GM19351 (cell line): Measurements from ENCODE around the gene HMG20A.
"Not testable (repeated sequence)": the region's sequence is repeated elsewhere in the genome, so short reads cannot be mapped to it uniquely, and the experiment has no call there.

Experiments used
- ATAC-seq: cut with Tn5 transposase; IDR thresholded peaks from one replicate; pipeline ENCODE4 v1.9.1; 2021; ENCODE audit warnings: mild to moderate bottlenecking, moderate library complexity; ENCODE audit not compliant: unreplicated experiment

HMG20A gene

DNA sequence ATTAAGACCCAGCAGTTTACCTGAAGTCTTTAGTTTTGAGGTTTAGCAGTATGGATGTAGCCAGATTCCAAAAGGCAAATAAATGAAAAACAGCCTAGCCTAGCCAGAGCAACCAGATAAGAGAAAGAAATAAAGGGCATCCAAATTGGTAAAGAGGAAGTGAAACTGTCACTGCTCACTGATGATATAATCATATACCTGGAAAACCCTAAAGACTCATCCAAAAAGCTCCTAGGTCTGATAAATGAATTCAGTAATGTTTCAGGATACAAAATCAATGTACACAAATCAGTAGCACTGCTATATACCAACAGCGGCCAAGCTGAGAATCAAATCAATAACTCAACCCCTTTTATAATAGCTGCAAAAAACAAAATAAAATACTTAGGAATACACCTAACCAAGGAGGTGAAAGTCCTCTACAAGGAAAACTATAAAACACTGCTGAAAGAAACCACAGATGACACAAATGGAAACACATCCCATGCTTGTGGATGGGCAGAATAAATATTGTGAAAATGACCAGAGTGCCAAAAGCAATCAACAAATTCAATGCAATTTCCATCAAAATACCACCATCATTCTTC, 14.4 kb upstream of the HMG20A start:
- ATAC-seq = not testable (repeated sequence)

DNA sequence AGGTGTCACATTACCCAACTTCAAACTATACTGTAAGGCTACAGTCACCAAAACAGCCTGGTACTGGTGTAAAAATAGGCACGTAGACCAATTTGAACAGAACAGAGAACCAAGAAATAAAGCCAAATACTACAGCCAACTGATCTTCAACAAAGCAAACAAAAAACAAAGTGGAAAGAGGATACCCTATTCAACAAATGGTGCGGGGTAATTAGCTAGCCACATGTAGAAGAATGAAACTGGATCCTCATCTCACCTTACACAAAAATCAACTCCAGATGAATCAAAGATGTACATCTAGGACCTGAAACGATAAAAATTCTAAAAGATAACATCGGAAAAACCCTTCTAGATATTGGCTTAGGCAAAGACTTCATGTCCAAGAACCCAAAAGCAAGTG, 13.8 kb upstream of the HMG20A start:
- ATAC-seq = no peak

DNA sequence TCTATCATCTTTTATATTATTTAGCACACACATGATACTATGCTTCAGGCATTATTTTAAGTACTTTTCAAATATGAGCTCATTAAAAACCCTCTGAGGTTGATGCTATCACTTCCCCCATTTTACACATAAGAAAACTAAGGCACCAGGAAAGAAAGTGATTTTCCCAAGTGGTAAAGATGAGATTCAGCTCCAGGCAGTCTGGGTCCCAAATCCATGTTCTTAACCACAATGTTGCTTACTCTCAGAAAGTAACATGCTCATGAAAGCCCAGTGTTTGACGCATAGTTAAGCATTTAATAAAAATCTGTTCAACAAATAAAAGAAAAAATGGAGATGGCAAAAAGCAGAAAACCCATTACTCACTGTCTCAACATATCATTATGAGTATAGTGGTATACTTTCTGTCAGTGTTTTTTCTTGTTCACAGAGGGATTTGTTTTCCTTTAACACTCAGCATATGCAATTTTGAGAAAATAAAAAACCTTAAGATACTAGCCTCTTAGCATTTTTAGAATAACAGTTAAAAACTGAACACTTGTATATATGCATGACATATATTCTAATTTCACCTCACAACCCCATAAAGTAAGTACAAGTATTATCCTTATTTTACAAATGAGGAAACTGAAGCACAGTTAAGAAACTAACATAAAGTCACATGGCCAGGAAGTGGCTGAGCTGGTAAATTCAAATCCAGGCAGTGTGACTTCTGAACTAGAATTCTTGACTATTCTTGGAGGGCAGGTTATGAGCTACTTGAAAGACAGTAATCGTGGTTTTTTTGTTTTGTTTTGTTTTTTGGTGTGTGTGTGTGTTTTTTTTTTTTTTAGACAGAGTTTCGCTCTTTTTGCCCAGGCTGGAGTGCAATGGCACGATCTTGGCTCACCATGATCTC, 11.2 kb upstream of the HMG20A start:
- peak; percentile 80 for ATAC-seq

DNA sequence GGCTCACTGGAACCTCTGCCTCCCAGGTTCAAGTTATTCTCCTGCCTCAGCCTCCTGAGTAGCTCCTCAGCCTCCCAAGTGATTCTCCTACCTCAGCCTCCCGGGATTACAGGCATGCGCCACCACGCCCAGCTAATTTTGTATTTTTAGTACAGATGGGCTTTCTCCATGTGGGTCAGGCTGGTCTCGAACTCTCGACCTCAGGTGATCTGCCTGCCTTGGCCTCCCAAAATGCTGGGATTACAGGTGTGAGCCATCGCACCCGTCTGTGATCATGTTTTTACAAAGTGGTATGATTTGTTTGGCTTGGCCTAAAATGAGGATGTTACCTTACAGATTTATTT, 10.6 kb upstream of the HMG20A start:
- ATAC-seq = not testable (repeated sequence)

DNA sequence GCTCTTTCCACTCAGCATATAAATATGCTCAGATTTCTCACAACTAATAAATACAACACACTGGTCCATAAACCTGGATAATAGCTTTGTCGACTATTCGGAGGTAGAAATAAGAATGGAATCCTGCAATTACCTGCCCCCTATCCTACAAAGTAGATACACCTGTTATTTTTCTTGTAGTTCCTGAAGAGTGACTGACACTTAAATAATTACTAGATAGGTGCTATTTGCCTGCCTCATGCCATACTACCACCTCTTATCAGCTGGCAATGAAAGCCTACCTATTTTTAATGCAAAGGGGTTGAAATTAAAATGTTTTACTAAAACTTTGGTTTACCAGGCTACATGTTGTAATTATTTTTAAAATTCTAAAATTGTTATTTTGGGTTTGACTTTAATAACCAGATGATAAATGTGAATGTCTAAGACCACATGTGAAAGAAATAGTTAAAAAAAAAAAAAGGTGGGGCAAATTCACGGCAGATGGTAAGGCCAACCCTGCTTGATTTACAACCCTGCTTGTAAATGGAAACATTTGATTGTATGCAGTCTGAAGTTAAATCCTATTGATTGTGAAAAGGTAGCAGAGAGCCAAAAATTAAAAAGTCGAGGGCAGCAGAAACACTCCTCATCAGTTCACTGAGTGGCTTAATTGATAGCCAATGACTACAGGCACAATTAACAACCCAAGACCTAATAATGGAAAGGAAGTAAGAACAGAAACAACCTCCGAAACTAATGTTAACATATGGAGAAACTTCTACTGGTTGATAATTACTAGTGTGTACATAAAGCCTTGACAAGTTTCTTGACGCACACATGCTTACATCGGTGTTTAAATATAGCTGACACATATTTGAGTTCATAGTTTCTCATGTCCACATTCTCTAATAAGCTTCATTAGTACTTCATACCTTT, 9.7 kb upstream of the HMG20A start:
- ATAC-seq = no peak

DNA sequence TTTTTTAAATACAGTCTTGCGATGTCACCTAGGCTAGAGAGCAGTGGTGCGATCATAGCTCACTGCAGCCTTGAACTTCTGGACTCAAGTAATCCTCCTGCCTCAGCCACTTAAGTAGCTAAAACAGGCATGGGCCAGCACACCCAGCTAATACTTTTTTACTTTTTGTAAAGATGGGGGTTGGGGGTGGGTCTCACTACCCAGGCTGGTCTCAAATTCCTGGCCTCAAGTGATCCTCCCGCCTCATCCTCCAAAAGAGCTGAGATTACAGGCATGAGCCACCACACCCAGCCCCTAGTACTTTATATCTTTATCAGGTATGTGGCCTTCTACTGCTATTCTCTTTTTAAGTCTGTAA, 9.1 kb upstream of the HMG20A start:
- ATAC-seq = no peak

DNA sequence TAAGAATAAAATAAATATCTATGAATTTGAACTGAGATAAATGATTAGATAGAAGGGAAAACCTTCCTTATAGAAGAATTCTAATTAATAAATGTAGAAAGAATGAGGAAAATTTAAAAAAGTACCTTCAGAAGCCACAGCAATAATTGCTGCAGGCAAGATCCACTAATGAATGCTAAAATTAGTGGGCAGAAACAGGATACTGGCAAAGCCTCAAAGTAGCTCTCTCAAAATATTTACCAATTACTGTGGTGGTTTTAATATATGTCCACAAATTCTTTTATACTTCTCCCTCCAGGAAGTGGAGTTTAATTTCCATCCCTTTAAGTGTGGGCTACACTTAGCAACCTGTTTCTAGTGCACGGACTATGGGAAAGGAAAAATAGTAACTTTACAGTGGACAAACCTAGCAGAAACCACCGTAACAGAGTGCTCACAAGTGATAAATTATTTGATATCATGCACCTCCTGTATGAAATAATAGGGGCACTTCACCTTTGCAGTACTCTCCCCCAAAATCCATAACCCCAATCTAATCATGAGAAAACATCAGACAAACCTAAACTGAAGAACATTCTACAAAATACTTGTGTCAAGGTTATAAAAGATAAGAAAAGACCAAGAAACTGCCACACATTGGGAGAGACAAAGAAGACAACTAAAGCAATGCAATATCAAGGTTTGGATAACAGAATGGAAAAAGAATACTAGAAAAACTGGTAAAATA, 7.6 kb upstream of the HMG20A start:
- ATAC-seq = no peak

DNA sequence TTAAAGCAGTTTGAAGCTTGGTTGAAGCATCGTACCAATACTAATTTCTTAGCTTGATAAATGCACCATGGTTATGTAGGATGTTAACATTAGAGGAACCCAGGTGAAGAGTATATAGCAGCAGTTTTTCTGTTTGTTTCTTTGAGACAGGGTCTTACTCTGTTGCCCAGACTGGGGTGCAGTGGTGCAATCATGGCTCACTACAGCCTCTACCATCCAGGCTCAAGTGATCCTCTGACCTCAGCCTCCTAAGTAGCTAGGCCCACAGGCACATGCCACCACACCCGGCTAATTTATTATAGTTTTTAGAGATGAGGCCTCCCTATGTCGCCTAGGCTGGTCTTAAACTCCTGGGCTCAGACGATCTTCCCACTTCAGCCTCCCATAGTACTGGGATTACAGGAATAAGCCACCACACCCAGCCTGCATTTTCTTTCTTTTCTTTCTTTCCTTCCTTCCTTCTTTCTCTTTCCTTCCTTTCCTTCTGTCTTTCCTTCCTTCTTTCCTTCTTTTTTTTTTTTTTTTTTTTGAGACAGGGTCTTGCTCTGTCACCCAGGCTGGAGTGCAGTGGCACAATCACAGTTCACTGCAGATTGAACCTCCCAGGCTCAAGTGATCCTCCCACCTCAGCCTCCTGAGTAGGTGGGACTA, 6.9 kb upstream of the HMG20A start:
- no peak for ATAC-seq

DNA sequence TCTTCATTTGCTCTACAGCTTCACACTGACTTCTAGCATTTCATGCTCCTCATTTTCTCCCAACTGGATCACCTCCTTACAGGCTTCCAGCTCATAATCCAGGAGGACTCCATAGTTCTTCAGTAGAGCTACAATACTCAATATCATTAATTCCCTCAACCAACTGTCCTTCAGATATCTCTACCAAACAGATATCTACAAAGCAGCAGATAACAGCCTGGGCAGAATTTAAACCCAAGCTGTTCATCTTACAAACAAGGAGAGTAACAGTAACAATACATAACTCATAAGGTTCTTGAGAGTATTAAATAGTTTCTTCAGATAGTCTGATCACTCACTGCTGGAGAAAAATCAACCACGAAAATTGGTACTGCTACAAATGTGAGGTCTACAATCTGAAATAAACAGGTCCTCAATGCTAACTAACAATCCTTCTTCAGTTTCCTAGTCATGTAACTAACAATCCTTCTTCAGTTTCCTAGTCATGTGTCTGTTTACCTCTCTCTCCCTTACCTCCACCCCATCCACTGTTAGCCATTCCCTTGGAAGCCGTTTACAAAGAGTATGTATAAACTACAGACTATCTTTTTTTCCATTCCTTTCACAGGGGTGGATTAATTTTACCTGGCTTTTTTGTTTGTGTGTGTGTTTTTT, 5.8 kb upstream of the HMG20A start:
- no peak for ATAC-seq

DNA sequence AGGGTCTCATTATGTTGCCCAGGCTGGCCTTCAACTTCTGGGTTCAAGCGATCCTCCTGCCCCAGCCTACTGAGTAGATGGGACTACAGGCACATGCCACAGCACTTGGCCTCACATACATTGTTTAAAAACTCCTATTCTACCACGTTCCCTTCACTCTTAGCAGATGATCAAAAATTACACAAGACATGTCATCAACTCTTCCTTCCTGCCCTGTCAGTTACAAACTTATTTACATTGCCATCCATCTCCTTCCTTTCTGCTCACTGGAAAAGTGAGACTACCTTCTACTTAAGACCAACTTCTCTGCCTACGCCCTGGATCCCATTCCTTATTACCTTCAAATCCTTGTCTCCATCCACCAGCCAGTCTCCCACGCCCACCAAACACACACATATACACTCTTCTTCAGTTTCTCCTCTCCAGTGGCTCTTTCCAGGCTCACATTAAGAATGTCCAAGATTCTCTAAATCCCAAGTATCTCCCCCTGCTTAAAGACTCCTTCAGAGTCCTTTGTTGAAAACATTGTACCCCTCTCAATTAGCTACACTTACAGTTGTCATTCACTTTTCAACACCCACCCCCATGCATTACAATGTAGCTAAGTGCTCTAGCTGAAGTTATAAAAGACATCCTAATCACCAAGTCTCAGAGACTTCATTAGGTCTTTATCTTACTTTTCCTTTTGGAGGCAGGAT, 5.1 kb upstream of the HMG20A start:
- ATAC-seq = no peak

DNA sequence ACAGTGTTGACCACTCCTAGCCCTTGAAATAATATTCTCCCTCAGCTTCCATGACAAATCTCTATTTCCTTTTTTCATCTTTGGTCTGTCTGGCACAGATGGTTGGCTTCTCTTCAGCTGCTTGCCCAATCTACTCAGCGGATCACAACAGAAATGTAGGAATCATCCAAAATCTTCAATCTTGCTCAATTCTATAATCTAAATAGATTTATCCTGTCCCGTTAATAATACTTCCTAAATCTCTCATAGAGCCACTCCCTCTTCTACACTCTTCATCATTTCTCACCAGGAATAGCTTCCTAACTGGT, 4.6 kb upstream of the HMG20A start:
- no peak for ATAC-seq

DNA sequence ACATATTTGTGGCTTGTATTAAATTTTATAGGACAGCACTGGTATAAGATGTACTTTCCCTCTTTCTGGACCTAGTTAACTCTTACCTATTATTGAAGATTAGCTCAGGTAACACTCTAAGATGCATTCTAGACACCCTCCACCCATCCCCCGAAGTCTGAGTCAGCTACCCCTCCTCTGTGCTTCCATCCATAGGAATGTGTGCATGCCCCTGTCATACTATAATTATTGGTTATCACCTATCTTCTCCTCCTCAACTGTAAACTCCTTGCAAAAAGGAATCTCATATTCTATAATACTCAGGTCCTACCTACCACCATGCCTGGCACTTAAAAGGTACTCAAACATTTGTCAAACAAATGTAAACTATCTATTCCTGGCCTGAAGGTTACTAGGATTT, 3.7 kb upstream of the HMG20A start:
- ATAC-seq = no peak

DNA sequence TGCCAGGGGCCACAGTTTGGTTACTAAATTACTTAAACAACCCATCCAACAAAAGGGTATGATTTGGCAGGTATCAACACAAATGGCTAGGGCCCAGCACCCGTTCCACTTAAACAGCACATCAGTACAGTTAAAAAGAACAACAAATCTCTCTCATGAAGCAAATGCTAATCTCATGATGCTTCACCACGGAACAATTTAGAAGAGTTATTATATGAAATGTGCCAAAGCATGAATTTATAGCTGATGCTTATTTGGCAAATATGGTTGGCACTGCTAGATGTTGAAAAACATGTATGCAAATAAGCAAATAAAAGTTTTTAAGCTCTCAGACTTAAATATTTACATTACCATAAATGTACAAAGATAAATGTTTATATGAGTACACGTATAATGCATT, 3.1 kb upstream of the HMG20A start:
- no peak for ATAC-seq

DNA sequence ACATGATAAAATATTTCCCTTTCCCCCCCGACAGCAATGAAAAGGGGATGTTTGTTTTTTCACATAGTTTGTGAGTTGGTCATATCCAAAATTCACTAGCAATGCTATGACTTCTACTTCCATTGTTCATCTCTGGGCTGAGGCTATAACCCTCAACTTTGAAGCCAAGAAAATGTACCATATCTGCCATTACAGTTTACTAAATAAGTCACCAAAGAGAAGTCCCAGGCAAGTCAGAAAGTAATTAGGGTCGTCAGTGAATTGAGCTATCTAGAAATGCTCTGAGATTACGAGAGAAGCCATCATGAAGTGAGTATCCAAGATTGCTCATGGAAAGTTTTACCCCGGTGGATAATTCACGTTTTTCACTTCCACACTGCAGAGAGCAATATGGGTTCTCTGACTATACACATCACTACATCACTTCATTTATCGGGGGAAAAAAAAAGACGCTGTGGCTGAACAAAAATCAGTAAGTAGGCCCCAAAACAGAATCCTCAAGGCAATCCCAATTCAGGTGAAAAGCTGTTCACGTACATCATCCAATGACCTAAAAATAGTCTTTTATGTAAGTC, 2.2 kb upstream of the HMG20A start:
- ATAC-seq = no peak

DNA sequence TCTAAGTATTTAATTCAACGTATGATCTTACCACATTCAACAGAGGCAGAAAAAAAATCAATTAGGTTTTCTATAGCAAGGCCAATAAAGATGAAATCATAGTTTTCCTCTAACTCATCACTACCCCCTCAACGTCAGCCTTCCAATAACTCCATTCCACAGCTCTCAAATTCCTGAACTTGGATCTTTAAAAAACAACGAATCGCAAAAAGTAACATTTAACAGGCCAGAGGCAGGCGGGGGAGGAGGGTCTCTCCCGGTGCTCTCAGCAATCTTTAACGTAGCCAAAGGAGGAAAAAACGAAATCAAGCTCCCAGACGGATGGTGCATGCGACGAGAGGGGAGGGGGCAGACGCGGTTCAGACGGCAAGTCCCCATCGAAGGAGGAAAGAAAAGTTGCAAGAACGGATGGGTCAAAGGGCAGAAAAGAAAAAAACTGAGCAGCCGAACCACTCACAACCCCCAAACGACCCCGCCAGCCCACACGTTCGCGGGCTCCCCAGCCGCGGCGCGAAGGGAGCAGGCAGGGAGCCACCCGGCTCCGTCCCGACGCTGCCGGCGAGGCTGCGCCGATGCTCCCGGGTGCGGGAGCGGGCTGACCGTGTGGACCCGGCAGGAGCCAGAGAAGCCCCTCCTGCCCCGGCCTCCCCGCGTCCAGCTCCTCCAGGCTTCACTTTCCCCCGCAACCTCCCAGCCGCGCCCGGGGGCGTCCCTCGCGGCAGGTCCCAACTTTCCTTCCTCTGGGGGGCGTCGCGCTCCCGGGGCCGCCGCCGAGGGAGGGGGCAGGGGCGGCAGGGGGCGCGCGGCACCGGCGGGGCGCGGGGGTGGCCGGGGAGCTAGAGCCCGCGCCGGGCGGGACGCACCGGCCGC, 1.5 kb upstream of the HMG20A start:
- ATAC-seq = peak; percentile 10

DNA sequence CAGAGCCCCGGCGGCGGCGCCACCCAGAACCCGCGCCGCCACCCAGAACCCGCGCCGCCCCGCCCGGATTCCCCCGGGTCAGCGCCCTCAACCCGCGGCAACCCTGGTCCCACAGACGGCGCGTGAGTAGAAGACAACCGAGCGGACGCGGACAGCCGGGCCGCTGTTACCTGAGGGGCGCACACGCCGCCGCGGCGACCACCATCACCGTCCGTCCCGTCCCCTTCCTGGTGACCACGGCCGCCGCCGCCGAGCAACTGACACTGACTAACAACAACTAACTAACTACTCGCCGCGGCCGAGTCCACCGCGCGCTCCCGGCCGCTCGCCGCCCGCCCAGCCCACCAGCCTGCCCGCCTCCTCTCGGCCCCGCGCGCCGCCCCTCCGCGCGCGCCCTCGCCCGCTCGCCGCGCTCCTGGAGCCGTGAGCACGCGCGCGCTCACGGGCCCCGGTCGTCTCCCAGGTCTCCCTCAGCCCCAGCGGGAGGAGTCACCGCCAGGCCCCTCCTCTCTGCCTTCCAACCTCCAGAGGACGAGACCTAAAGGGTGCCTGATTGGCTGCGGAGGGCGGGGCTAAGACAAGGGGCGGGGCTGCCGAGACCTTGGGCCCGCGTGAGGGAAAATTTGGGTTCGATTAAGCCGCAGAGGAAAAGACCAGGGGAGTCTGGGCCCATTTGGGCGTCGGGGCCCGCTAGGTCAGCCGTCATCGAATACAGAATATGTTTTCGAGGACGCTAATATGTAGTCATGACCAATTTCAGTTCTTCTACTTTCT, 665 bp upstream of the HMG20A start, which contains the start of gene PEAK1:
Gene PEAK1 (minus strand): TSS at position 269 of the 774 bp plus-strand sequence. CDS start 238,178 bp downstream, outside the sequence.
- peak; percentile 91 for ATAC-seq

DNA sequence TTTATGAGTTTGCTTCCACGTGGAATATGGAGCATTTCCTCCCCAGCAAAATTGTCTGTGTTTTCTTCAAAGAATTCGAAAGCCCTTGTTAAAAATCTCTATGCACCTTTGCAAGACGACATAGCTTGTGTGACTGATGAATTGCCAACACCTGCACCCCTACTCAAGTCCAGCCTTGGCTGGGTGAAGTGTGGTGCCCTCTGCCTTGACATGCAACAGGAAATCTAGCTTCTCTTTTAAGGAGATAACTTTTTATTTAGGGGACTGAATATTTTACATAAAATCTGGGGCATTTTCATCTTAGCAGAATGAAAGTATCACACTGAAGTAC, 647 bp downstream of the HMG20A start:
- ATAC-seq = no peak

DNA sequence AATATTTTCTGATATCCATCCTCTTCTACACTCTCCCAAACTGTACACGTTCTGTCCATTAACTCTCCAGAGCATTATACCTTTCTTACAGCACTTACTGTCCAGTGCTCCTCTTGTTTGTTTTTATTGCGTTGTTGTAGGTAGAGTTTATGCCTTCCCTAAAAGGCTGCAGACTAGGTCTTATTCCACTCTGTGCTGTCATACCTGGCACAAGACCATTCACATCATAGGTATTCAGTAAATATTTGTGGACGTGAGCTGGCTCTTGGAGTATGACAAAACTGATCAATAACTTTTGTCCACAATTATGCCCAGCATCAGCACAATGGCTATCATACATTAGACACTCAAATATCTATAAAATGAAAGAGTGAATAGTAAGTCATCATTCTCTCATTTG, 4.4 kb downstream of the HMG20A start:
- ATAC-seq = no peak
